Large intestine (tissue), 12 donors: ENCODE measurements around the gene TP53I13. TPM values are rescaled to one million over a fixed set of nuclear protein-coding genes. Genes with fewer than 3 reads are reported as not detected.

ENCODE experiments used
- DNase-seq, 2 donors: peaks; one replicate each; pipeline versions ENCODE4 v3.0.0 to v3.0.0-alpha.2; 2013
- H3K27ac ChIP-seq: one replicate; pipeline ENCODE4 v1.5.1; 2013; ENCODE audit warnings: low read length
- H3K27me3 ChIP-seq: 2 replicates; pipeline ENCODE4 v1.6.1; 2013; ENCODE audit warnings: low read length; ENCODE audit not compliant: control insufficient read depth, insufficient read depth
- H3K36me3 ChIP-seq: 2 replicates; pipeline ENCODE4 v1.6.1; 2013; ENCODE audit warnings: low read length; ENCODE audit not compliant: control insufficient read depth, insufficient read depth
- H3K4me1 ChIP-seq: one replicate; pipeline ENCODE4 v1.6.1; 2013; ENCODE audit warnings: low read length; ENCODE audit not compliant: control insufficient read depth, insufficient read depth
- H3K4me3 ChIP-seq: one replicate; pipeline ENCODE4 v1.5.1; 2013; ENCODE audit warnings: low read length
- H3K9me3 ChIP-seq: one replicate; pipeline ENCODE4 v1.6.1; 2013; ENCODE audit warnings: mild to moderate bottlenecking, low read depth, low read length, moderate library complexity; ENCODE audit not compliant: control insufficient read depth
- WGBS: methylation state at CpG from one replicate; pipeline ENCODE4 v1.1.5; 2013; ENCODE audit warnings: low lambda C conversion rate; ENCODE audit not compliant: insufficient coverage; 5-methylcytosine and 5-hydroxymethylcytosine counted together
- long read RNA-seq, 11 donors: transcript quantifications; one replicate each; lab custom pipeline, GENCODE V29; 2026
- polyA plus RNA-seq: library from polyadenylated mRNA; unstranded; fragments of 120-200 nt; gene quantifications from one replicate; pipeline ENCODE4 v1.2.1, GENCODE V29; 2013

TP53I13 gene, protein sequence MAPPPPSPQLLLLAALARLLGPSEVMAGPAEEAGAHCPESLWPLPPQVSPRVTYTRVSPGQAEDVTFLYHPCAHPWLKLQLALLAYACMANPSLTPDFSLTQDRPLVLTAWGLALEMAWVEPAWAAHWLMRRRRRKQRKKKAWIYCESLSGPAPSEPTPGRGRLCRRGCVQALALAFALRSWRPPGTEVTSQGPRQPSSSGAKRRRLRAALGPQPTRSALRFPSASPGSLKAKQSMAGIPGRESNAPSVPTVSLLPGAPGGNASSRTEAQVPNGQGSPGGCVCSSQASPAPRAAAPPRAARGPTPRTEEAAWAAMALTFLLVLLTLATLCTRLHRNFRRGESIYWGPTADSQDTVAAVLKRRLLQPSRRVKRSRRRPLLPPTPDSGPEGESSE
- polyA plus RNA-seq = 77.0 TPM
- long read RNA-seq, donor 1, transcript TP53I13-201 (7 exons, 1,530 nt) = major isoform, 11 of 27 reads
- long read RNA-seq, donor 1, transcript TP53I13-206 (1 exons, 2,468 nt) = minor isoform, 5 of 27 reads
- long read RNA-seq, donor 1, partial matches to known transcripts = 11 of 27 reads
- long read RNA-seq, donor 1, other reads (novel, unspliced or antisense) = 0 of 27 reads
- long read RNA-seq, donor 2, transcript TP53I13-206 (1 exons, 2,468 nt) = minor isoform, 10 of 48 reads
- long read RNA-seq, donor 2, transcript TP53I13-201 (7 exons, 1,530 nt) = major isoform, 22 of 48 reads
- long read RNA-seq, donor 2, partial matches to known transcripts = 16 of 48 reads
- long read RNA-seq, donor 2, other reads (novel, unspliced or antisense) = 0 of 48 reads
- long read RNA-seq, donor 3 = 0 reads
- long read RNA-seq, donor 4, partial matches to known transcripts = 0 of 3 reads
- long read RNA-seq, donor 4, other reads (novel, unspliced or antisense) = 0 of 3 reads
- long read RNA-seq, donor 5, transcript TP53I13-201 (7 exons, 1,530 nt) = major isoform, 11 of 13 reads
- long read RNA-seq, donor 5, partial matches to known transcripts = 0 of 13 reads
- long read RNA-seq, donor 5, other reads (novel, unspliced or antisense) = 0 of 13 reads
- long read RNA-seq, donor 6, transcript TP53I13-201 (7 exons, 1,530 nt) = major isoform, 19 of 36 reads
- long read RNA-seq, donor 6, transcript TP53I13-206 (1 exons, 2,468 nt) = minor isoform, 8 of 36 reads
- long read RNA-seq, donor 6, partial matches to known transcripts = 9 of 36 reads
- long read RNA-seq, donor 6, other reads (novel, unspliced or antisense) = 0 of 36 reads
- long read RNA-seq, donor 7, partial matches to known transcripts = 0 of 4 reads
- long read RNA-seq, donor 7, other reads (novel, unspliced or antisense) = 0 of 4 reads
- long read RNA-seq, donor 8, transcript TP53I13-206 (1 exons, 2,468 nt) = minor isoform, 9 of 46 reads
- long read RNA-seq, donor 8, transcript TP53I13-201 (7 exons, 1,530 nt) = major isoform, 17 of 46 reads
- long read RNA-seq, donor 8, partial matches to known transcripts = 18 of 46 reads
- long read RNA-seq, donor 8, other reads (novel, unspliced or antisense) = 0 of 46 reads
- long read RNA-seq, donor 9, transcript TP53I13-201 (7 exons, 1,530 nt) = major isoform, 24 of 63 reads
- long read RNA-seq, donor 9, transcript TP53I13-206 (1 exons, 2,468 nt) = minor isoform, 7 of 63 reads
- long read RNA-seq, donor 9, partial matches to known transcripts = 20 of 63 reads
- long read RNA-seq, donor 9, other reads (novel, unspliced or antisense) = 11 of 63 reads
- long read RNA-seq, donor 10, transcript TP53I13-201 (7 exons, 1,530 nt) = major isoform, 30 of 42 reads
- long read RNA-seq, donor 10, partial matches to known transcripts = 8 of 42 reads
- long read RNA-seq, donor 10, other reads (novel, unspliced or antisense) = 0 of 42 reads
- long read RNA-seq, donor 11, transcript TP53I13-201 (7 exons, 1,530 nt) = major isoform, 11 of 12 reads
- long read RNA-seq, donor 11, partial matches to known transcripts = 0 of 12 reads
- long read RNA-seq, donor 11, other reads (novel, unspliced or antisense) = 0 of 12 reads

GRCh38 chr17:29568331-29569244 lies at the start of gene TP53I13:
Gene TP53I13 (plus strand): TSS chr17:29568701. CDS start chr17:29568759, 58 bp downstream.
- peak within 1 kb of the TSS; percentile 75 for H3K4me3 ChIP-seq
- H3K36me3 ChIP-seq = peaks cover 29% of the 10 kb centered on the region
- H3K27ac ChIP-seq = peak within 1 kb of the TSS; percentile 95
- peaks cover 7% of the 10 kb centered on the region for H3K27me3 ChIP-seq
- H3K9me3 ChIP-seq = no peaks in the 10 kb centered on the region
- peak; percentile 86 to 95 for DNase-seq
- peaks cover 58% of the 10 kb centered on the region for H3K4me1 ChIP-seq
- no CpG with 5 or more reads among the region's 85 CpGs for WGBS

GRCh38 chr17:29524692-29525091 lies 43.8 kb upstream of the TP53I13 start:
- H3K27me3 ChIP-seq = no peaks in the 10 kb centered on the region
- no peak for DNase-seq
- peaks cover 38% of the 10 kb centered on the region for H3K36me3 ChIP-seq
- H3K4me3 ChIP-seq = no peak overlapping the region
- no peaks in the 10 kb centered on the region for H3K9me3 ChIP-seq
- 92% methylated on average over 1 of the region's 3 CpGs for WGBS
- H3K4me1 ChIP-seq = no peaks in the 10 kb centered on the region
- no peak overlapping the region for H3K27ac ChIP-seq

DNA sequence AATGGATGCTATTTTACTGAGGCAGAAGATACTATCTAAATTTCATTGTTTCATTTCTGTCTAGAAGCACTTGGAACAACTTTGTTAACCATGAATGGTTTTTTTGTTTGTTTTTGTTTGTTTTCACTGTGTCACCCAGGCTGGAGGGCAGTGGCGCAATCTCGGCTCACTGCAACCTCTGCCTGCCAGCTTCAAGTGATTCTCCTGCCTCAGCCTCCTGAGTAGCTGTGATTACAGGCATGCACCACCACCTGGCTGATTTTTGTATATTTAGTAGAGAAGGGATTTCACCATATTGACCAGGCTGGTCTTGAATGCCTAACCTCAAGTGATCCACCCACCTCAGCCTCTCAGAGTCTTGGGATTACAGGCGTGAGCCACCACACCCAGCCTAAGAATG lies 42.2 kb upstream of the TP53I13 start:
- DNase-seq = no peak
- Histone ChIP-seq H3K27me3 (no peaks in the 10 kb centered on the region), H3K27ac (no peak overlapping the region), H3K36me3 (peaks cover 40% of the 10 kb centered on the region), H3K4me1 (no peaks in the 10 kb centered on the region), H3K9me3 (no peaks in the 10 kb centered on the region), H3K4me3 (no peak overlapping the region)
- WGBS = no CpG with 5 or more reads among the region's 3 CpGs

DNA sequence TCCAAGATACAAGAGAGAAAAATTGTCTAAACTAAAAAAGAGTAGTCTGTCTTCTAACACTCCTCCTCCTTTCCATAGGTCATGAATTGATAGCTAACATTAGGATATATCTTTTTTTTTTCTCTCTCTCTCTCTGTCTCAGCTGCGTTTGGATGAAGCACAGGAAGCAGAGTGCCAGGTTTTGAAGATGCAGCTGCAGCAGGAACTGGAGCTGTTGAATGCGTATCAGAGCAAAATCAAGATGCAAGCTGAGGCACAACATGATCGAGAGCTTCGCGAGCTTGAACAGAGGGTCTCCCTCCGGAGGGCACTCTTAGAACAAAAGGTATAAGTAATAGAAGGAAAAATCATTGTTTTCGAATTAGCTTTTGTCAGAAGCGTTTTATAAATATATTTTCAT lies 34.5 kb upstream of the TP53I13 start:
- WGBS = 100% methylated on average over 2 of the region's 8 CpGs
- no peak overlapping the region for H3K4me3 ChIP-seq
- no peak overlapping the region for H3K27ac ChIP-seq
- no peaks in the 10 kb centered on the region for H3K4me1 ChIP-seq
- H3K27me3 ChIP-seq = no peaks in the 10 kb centered on the region
- H3K36me3 ChIP-seq = peaks cover 50% of the 10 kb centered on the region
- H3K9me3 ChIP-seq = no peaks in the 10 kb centered on the region
- DNase-seq = no peak

GRCh38 chr17:29544066-29544465 lies 24.4 kb upstream of the TP53I13 start:
- no peaks in the 10 kb centered on the region for H3K9me3 ChIP-seq
- DNase-seq = no peak
- no peak overlapping the region for H3K4me3 ChIP-seq
- H3K36me3 ChIP-seq = peaks cover 31% of the 10 kb centered on the region
- no peaks in the 10 kb centered on the region for H3K27me3 ChIP-seq
- no peak overlapping the region for H3K27ac ChIP-seq
- no peaks in the 10 kb centered on the region for H3K4me1 ChIP-seq
- 100% methylated on average over 1 of the region's 4 CpGs for WGBS

GRCh38 chr17:29546085-29546484 lies 22.4 kb upstream of the TP53I13 start:
- Histone ChIP-seq H3K27me3 (no peaks in the 10 kb centered on the region), H3K4me3 (no peak overlapping the region), H3K27ac (no peak overlapping the region), H3K36me3 (peaks cover 22% of the 10 kb centered on the region), H3K9me3 (no peaks in the 10 kb centered on the region), H3K4me1 (no peaks in the 10 kb centered on the region)
- WGBS = 80% methylated on average over 1 of the region's 1 CpG
- peak in 1 of 2 donors; percentile 13 for DNase-seq

DNA sequence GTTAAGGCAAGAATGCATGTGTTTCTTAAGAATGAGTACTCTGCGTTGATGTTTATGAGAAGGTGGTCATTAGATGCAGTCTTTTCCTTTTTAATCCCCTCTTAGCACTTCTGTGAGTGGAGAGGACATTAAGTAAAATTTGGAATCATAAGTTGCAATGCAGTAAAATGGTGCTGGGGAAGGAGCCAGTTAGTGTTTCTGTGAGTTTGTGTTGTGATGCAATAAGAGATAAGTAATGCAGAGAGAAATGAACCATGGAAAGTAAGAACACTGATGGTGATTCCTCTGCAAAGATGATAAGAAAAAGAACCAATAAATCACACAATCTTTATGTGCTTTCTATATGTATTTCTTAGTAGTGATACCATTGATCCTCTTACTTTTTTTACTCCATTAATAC lies 21.7 kb upstream of the TP53I13 start:
- Histone ChIP-seq H3K27me3 (no peaks in the 10 kb centered on the region), H3K4me1 (no peaks in the 10 kb centered on the region), H3K36me3 (peaks cover 19% of the 10 kb centered on the region), H3K4me3 (no peak overlapping the region), H3K9me3 (no peaks in the 10 kb centered on the region), H3K27ac (no peak overlapping the region)
- 100% methylated on average over 1 of the region's 1 CpG for WGBS
- no peak for DNase-seq

GRCh38 chr17:29549177-29549923 lies 19.2 kb upstream of the TP53I13 start:
- Histone ChIP-seq H3K4me1 (no peaks in the 10 kb centered on the region), H3K27ac (no peak overlapping the region), H3K9me3 (no peaks in the 10 kb centered on the region), H3K36me3 (no peaks in the 10 kb centered on the region), H3K27me3 (no peaks in the 10 kb centered on the region), H3K4me3 (no peak overlapping the region)
- DNase-seq = no peak
- WGBS = 67% methylated on average over 1 of the region's 5 CpGs
